Liver (tissue), 9 donors: ENCODE measurements around the gene ARFGAP1. TPM values are rescaled to one million over a fixed set of nuclear protein-coding genes. Genes with fewer than 3 reads are reported as not detected.

Source experiments
- DNase-seq: peaks from one replicate; pipeline ENCODE4 v3.0.0-alpha.2; 2017; ENCODE audit warnings: low spot score
- H3K27ac ChIP-seq, 2 donors: one replicate each; pipeline ENCODE4 v1.7.0; 2013; ENCODE audit warnings: inconsistent platforms in 2 of 2, low read length in 2 of 2, control low read depth in 1 of 2, low read depth in 1 of 2, mild to moderate bottlenecking in 1 of 2
- H3K27me3 ChIP-seq, 4 donors: one replicate each; pipeline versions ENCODE4 v1.6.1 to v1.7.0; 2013; ENCODE audit warnings: low read length in 3 of 4, inconsistent platforms in 1 of 4, mild to moderate bottlenecking in 1 of 4, moderate library complexity in 1 of 4; ENCODE audit not compliant: control insufficient read depth in 4 of 4, insufficient read depth in 4 of 4
- H3K36me3 ChIP-seq, 4 donors: one replicate each; pipeline versions ENCODE4 v1.6.1 to v1.7.0; 2013; ENCODE audit warnings: low read length in 3 of 4, mild to moderate bottlenecking in 3 of 4, low read depth in 1 of 4, moderate library complexity in 1 of 4; ENCODE audit not compliant: control insufficient read depth in 4 of 4, insufficient read depth in 3 of 4
- H3K4me1 ChIP-seq, 4 donors: one replicate each; pipeline versions ENCODE4 v1.6.1 to v1.7.0; 2013; ENCODE audit warnings: low read length in 3 of 4, mild to moderate bottlenecking in 3 of 4, moderate library complexity in 1 of 4; ENCODE audit not compliant: control insufficient read depth in 4 of 4, insufficient read depth in 4 of 4
- H3K4me3 ChIP-seq, 3 donors: one replicate each; pipeline versions ENCODE4 v1.6.1 to v1.7.0; 2013; ENCODE audit warnings: low read length in 3 of 3, control low read depth in 1 of 3, low read depth in 1 of 3, mild to moderate bottlenecking in 1 of 3
- H3K9ac ChIP-seq, 2 donors: one replicate each; pipeline ENCODE4 v1.7.0; 2013; ENCODE audit warnings: low read length in 2 of 2, mild to moderate bottlenecking in 2 of 2, moderate library complexity in 2 of 2, control low read depth in 1 of 2, low read depth in 1 of 2
- H3K9me3 ChIP-seq, 4 donors: one replicate each; pipeline versions ENCODE4 v1.6.1 to v1.7.0; 2013; ENCODE audit warnings: low read length in 3 of 4; ENCODE audit not compliant: control insufficient read depth in 4 of 4
- FOXA1 ChIP-seq: IDR thresholded peaks from 2 replicates; pipeline ENCODE4 v1.6.1; 2016; ENCODE audit warnings: antibody characterized with exemption
- FOXA2 ChIP-seq: IDR thresholded peaks from 2 replicates; pipeline ENCODE4 v1.6.1; 2016; ENCODE audit warnings: antibody characterized with exemption
- HNF4A ChIP-seq, 2 donors: conservative IDR thresholded peaks; 2 replicates each; pipeline ENCODE4 v1.6.1; 2016; ENCODE audit warnings: antibody characterized with exemption in 2 of 2, mild to moderate bottlenecking in 2 of 2
- HNF4G ChIP-seq: IDR thresholded peaks from 2 replicates; pipeline ENCODE4 v1.6.1; 2016; ENCODE audit warnings: antibody characterized with exemption
- JUND ChIP-seq, 2 donors: IDR thresholded peaks; 2 replicates each; pipeline ENCODE4 v1.6.1; 2016; ENCODE audit warnings: antibody characterized with exemption in 2 of 2
- NR2F2 ChIP-seq: IDR thresholded peaks from 2 replicates; pipeline ENCODE4 v1.6.1; 2016; ENCODE audit warnings: antibody characterized with exemption
- RAD21 ChIP-seq, 2 donors: IDR thresholded peaks; 2 replicates each; pipeline ENCODE4 v1.6.1; 2016; ENCODE audit warnings: antibody characterized with exemption in 2 of 2, mild to moderate bottlenecking in 2 of 2
- RXRA ChIP-seq, 2 donors: IDR thresholded peaks; 2 replicates each; pipeline ENCODE4 v1.6.1; 2017 to 2018; ENCODE audit warnings: antibody characterized with exemption in 2 of 2, mild to moderate bottlenecking in 1 of 2
- SP1 ChIP-seq: IDR thresholded peaks from 2 replicates; pipeline ENCODE4 v1.6.1; 2018; ENCODE audit warnings: antibody characterized with exemption, mild to moderate bottlenecking
- TAF1 ChIP-seq: conservative IDR thresholded peaks from 2 replicates; pipeline ENCODE4 v1.6.1; 2016; ENCODE audit warnings: antibody characterized with exemption, mild to moderate bottlenecking
- YY1 ChIP-seq: IDR thresholded peaks from 2 replicates; pipeline ENCODE4 v1.6.1; 2016; ENCODE audit warnings: antibody characterized with exemption, mild to moderate bottlenecking
- WGBS: extraction: QIAGEN DNeasy Blood & Tissue Kit; methylation state at CpG from one replicate; pipeline ENCODE4 v1.1.7; 2013; 5-methylcytosine and 5-hydroxymethylcytosine counted together
- polyA plus RNA-seq, 2 donors: library from polyadenylated mRNA; stranded (reverse) in 1 of 2; unstranded in 1 of 2; fragments of 200-250 nt in 1 of 2; fragments of >200 nt in 1 of 2; fragmentation: Nextera tagmentation in 1 of 2; extraction: Ambion mirVana in 1 of 2; gene quantifications; one replicate each; pipeline versions ENCODE4 v1.2.1 to v1.2.3, GENCODE V29; 2013 to 2015
- total RNA-seq, 2 donors: library from RNA; depleted of rRNA; stranded (reverse); fragments of >200 nt; gene quantifications; one replicate each; pipeline ENCODE4 v1.2.3, GENCODE V29; 2014
- TF ChIP-seq, protein P1 (sequence below): IDR thresholded peaks from 2 replicates; pipeline ENCODE4 v1.6.1; 2016; ENCODE audit warnings: antibody characterized with exemption
- TF ChIP-seq, protein P2 (sequence below): IDR thresholded peaks from 2 replicates; pipeline ENCODE4 v1.6.1; 2016; ENCODE audit warnings: antibody characterized with exemption
- TF ChIP-seq, protein P3 (sequence below): IDR thresholded peaks from 2 replicates; pipeline ENCODE4 v1.6.1; 2016; ENCODE audit warnings: antibody characterized with exemption
- TF ChIP-seq, protein P4 (sequence below): fragments of 150-350 bp; IDR thresholded peaks from 2 replicates; pipeline ENCODE4 v1.5.1; 2017; ENCODE audit warnings: improper control_type of control experiment, low read depth, low read length; ENCODE audit not compliant: missing input control
- TF ChIP-seq, protein P5 (sequence below): IDR thresholded peaks from 2 replicates; pipeline ENCODE4 v1.6.1; 2016; ENCODE audit warnings: antibody characterized with exemption, mild to moderate bottlenecking
- donor health status: healthy.
- donor health status: healthy.
- donor health status: healthy.
- donor health status: healthy.
- donor health status: healthy.

Gene ARFGAP1
- total and polyA plus RNA-seq, 4 donors, result 11.2 to 29.7 (median 21.8) TPM

DNA sequence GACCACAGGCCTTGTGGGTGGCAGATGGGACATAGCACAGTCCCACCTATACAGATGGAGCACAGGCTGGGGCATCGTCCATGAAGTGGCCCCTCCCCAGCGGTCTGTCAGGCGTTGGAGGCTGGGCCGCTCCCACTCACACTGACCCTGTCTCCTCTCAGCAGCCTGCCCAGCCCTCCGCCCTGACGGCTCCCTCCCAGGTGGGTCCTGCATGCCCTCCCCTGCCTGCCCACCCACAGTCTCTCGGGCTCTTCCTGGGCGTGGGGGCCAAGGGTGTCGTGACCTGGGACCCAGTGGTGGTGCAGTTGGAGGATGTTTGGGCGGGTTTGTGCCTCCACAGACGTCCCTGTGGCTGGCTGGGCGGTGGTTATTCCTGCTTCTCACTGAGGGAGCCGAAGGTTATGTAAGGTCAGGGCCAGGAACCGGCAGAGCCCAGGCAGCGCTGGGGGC is 42.7 kb downstream of the ARFGAP1 start:
- no peak for DNase-seq
- Histone ChIP-seq H3K27me3 (no peaks in the 10 kb centered on the region), H3K9ac (no peak overlapping the region), H3K27ac (no peak overlapping the region), H3K36me3 (no peaks in the 10 kb centered on the region), H3K4me1 (no peaks in the 10 kb centered on the region), H3K4me3 (no peak overlapping the region), H3K9me3 (no peaks in the 10 kb centered on the region)
- WGBS, result 59% methylated on average over 15 of the region's 15 CpGs
- TF ChIP-seq FOXA1, result no peak
- TF ChIP-seq, protein P1, sequence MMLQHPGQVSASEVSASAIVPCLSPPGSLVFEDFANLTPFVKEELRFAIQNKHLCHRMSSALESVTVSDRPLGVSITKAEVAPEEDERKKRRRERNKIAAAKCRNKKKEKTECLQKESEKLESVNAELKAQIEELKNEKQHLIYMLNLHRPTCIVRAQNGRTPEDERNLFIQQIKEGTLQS, result no peak
- no peak for TF ChIP-seq SP1
- TF ChIP-seq, protein P2, sequence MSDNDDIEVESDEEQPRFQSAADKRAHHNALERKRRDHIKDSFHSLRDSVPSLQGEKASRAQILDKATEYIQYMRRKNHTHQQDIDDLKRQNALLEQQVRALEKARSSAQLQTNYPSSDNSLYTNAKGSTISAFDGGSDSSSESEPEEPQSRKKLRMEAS, result no peak
- TF ChIP-seq JUND (IDR thresholded peaks at IDR 0.05), result no peak
- no peak for TF ChIP-seq FOXA2
- no peak for TF ChIP-seq NR2F2
- TF ChIP-seq, protein P3, sequence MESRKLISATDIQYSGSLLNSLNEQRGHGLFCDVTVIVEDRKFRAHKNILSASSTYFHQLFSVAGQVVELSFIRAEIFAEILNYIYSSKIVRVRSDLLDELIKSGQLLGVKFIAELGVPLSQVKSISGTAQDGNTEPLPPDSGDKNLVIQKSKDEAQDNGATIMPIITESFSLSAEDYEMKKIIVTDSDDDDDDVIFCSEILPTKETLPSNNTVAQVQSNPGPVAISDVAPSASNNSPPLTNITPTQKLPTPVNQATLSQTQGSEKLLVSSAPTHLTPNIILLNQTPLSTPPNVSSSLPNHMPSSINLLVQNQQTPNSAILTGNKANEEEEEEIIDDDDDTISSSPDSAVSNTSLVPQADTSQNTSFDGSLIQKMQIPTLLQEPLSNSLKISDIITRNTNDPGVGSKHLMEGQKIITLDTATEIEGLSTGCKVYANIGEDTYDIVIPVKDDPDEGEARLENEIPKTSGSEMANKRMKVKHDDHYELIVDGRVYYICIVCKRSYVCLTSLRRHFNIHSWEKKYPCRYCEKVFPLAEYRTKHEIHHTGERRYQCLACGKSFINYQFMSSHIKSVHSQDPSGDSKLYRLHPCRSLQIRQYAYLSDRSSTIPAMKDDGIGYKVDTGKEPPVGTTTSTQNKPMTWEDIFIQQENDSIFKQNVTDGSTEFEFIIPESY, result no peak
- no peak for TF ChIP-seq HNF4A (conservative IDR thresholded peaks at IDR 0.05)
- TF ChIP-seq, protein P4, sequence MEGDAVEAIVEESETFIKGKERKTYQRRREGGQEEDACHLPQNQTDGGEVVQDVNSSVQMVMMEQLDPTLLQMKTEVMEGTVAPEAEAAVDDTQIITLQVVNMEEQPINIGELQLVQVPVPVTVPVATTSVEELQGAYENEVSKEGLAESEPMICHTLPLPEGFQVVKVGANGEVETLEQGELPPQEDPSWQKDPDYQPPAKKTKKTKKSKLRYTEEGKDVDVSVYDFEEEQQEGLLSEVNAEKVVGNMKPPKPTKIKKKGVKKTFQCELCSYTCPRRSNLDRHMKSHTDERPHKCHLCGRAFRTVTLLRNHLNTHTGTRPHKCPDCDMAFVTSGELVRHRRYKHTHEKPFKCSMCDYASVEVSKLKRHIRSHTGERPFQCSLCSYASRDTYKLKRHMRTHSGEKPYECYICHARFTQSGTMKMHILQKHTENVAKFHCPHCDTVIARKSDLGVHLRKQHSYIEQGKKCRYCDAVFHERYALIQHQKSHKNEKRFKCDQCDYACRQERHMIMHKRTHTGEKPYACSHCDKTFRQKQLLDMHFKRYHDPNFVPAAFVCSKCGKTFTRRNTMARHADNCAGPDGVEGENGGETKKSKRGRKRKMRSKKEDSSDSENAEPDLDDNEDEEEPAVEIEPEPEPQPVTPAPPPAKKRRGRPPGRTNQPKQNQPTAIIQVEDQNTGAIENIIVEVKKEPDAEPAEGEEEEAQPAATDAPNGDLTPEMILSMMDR, result no peak
- TF ChIP-seq, protein P5, sequence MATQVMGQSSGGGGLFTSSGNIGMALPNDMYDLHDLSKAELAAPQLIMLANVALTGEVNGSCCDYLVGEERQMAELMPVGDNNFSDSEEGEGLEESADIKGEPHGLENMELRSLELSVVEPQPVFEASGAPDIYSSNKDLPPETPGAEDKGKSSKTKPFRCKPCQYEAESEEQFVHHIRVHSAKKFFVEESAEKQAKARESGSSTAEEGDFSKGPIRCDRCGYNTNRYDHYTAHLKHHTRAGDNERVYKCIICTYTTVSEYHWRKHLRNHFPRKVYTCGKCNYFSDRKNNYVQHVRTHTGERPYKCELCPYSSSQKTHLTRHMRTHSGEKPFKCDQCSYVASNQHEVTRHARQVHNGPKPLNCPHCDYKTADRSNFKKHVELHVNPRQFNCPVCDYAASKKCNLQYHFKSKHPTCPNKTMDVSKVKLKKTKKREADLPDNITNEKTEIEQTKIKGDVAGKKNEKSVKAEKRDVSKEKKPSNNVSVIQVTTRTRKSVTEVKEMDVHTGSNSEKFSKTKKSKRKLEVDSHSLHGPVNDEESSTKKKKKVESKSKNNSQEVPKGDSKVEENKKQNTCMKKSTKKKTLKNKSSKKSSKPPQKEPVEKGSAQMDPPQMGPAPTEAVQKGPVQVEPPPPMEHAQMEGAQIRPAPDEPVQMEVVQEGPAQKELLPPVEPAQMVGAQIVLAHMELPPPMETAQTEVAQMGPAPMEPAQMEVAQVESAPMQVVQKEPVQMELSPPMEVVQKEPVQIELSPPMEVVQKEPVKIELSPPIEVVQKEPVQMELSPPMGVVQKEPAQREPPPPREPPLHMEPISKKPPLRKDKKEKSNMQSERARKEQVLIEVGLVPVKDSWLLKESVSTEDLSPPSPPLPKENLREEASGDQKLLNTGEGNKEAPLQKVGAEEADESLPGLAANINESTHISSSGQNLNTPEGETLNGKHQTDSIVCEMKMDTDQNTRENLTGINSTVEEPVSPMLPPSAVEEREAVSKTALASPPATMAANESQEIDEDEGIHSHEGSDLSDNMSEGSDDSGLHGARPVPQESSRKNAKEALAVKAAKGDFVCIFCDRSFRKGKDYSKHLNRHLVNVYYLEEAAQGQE, result no peak

DNA sequence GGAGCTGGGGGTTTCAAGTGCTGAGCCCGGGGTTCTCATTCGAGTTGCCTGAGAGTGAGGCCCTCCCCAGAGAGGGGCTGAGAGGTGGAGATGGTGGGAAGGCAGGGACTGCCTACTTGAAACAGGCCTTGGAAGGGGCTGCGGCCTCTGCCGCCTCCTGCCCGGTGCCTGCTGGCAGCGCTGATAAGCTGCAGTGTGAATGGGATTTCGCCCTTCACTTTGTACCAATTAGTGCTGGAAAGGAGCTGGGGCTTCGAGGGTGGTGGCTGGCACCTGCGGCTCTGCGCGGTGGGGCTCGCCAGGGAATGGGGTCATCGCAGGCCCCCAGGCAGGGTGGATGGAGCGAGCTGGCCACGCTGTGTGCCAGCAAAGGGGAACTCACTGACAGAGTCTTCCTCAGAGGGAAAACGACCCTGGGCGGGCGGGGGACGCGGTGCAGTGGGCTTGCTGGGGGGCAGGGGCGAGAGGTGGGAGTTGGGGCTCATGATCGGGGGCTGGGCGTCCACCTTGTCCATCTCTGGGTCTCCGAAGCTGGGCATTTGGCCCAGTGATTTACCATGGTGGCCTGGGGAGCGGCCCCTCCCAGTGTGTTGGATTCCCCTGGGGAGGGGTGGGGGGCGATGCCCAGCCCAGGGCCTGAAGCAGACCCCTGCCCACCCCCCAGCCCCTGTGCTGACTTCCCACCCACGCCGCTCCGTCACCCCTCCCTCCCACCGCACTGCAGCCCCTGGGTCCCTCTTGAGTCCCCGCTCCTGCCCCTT is 43.3 kb downstream of the ARFGAP1 start:
- Histone ChIP-seq H3K4me3 (no peak overlapping the region), H3K4me1 (no peaks in the 10 kb centered on the region), H3K36me3 (no peaks in the 10 kb centered on the region), H3K9me3 (no peaks in the 10 kb centered on the region), H3K27me3 (no peaks in the 10 kb centered on the region), H3K9ac (no peak overlapping the region), H3K27ac (no peak overlapping the region)
- DNase-seq, result no peak
- 80% methylated on average over 31 of the region's 31 CpGs for WGBS
- TF ChIP-seq, protein P1, result no peak
- TF ChIP-seq RAD21 (IDR thresholded peaks at IDR 0.05) (no peak), FOXA2 (no peak), FOXA1 (no peak), HNF4G (no peak), YY1 (no peak), RXRA (IDR thresholded peaks at IDR 0.05) (no peak), NR2F2 (no peak), TAF1 (no peak)
- TF ChIP-seq, protein P2, result no peak
- TF ChIP-seq, protein P4, result no peak
- TF ChIP-seq, protein P5, result no peak
